SK-N-DZ (cell line): ENCODE measurements around the gene TIAL1.
"Not testable (repeated sequence)": the region's sequence is repeated elsewhere in the genome, so short reads cannot be mapped to it uniquely, and the experiment has no call there.

Source experiments
- DNase-seq: peaks from one replicate; pipeline ENCODE4 v3.0.0-alpha.2; 2015; ENCODE audit warnings: low spot score

Gene TIAL1

GRCh38 chr10:119550827-119551226 lies 45.9 kb downstream of the TIAL1 start:
- no peak for DNase-seq

- no peak for DNase-seq
Measured at GRCh38 chr10:119549247-119549999, 47.3 kb downstream of the TIAL1 start.

- no peak for DNase-seq
Measured at GRCh38 chr10:119546009-119546408, 50.8 kb downstream of the TIAL1 start.

- DNase-seq: no peak
Measured at GRCh38 chr10:119545310-119545709, 51.5 kb downstream of the TIAL1 start.

DNA sequence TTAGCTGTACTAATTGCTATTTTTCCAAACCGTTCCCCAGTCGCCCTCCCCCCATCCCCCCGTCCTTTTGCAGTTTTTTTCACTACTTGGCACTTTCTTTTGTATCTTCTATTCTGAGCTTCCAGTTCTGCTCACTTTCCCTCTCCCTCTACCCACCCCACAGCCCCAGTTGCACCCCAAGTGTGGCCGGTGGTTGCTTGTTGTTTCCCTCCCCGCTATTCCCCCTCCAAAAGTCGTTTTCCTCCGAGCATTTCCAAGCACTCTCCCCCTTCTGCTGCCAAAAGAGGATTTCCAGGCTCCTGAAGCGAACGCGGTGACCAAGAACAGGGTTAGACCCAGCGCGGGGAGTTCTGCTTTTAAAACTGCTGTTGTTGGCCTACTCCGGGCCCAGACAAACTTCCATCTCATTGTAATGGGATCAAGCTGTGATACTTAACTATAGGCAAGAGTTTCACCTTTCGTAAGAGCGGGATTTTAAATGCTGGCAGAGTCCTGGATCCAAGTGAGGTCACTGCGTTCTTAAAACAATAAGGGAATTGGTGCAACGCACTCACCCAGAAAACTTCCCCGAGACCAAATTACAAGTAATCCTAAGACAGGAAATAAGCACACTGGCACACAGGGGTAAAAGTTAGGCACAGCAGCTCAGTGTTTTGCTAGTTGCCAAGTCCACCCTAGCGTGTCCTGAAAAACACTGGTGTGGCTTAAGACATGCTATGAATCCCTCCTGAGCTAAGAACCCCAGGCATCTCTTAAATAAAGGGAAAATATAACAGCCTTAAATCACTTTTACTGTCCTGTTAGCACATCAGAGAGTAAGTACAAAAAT lies 52.7 kb downstream of the TIAL1 start:
- no peak for DNase-seq

DNA sequence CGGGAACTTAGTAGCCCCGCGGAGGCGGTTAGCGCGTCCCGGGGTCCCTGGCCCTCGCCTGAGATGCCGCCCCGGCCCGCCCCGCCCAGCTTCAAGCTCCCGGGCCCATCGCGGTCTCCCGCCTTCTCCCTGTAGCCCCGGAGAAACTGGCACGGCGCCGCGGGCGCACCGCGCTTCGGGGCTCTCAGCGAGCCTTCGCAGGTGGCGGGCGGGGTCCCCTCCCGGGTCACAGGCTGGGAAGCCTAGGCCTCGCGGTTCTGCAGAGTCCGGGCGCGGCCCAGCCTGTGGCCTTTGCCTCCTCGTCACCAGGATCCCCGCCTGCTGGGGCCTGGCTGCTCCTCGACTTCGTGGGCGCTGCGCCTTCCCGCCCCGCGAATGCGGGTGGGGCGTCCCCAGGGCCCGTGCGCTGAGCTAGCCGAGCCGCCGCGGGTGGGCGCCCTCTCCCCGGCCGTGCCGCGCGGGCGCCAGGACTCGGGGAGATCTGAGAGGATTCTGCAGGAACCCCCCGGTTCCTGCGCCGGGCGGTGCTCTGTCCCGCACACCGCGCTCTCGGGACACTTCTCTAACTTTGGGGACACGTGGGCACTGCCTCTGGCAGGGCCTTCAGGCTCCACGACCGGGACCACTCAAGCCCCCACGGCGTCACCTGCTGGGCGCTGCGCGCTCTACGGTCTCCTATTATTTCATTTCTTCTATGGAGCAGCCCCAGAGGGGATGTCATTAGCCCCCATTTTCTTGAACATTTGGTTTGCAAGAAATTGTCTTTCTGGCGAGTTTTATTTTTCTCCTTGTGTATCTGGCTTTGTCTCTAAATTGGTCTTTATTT lies 53.6 kb downstream of the TIAL1 start:
- DNase-seq: peak; percentile 67

DNA sequence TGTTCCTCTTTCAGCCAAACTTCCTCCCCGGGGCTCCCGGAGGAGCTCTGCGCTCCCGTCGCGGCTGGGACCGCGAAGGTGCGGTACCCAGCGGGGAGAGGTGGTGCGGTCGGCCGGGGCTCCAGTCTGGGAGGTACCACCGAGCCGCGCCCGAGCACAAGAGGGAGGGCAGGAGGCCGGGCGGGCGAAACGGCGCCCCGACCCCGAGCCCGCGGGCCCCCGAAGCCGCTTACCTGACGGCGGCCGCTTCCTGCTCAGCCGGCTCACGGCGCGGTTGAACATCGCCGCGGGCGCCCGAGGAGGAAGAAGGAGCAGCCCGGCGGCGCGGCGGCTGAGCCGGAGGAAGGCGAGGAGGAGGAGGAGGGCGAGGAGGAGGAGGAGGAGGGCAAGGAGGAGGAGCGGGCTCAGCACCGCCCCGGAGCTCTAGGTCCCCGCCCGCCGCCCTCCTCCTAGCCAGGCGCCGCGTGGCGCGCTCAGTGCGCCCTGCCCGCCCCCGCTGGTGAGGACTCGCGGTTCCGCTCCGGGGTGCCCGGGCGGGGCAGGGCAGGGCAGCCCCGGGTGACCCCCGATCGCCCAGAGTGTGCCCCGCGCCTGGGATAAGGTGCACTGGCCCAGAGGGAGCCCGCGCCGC lies 54.3 kb downstream of the TIAL1 start, which contains the start of gene RGS10:
Gene RGS10, minus strand, starts transcription at position 363 of the 631 bp plus-strand sequence. Its CDS starts 81 bp downstream, at position 282.
- DNase-seq: peak; percentile 72

GRCh38 chr10:119541459-119542356 lies 55.1 kb downstream of the TIAL1 start:
- no peak for DNase-seq

DNA sequence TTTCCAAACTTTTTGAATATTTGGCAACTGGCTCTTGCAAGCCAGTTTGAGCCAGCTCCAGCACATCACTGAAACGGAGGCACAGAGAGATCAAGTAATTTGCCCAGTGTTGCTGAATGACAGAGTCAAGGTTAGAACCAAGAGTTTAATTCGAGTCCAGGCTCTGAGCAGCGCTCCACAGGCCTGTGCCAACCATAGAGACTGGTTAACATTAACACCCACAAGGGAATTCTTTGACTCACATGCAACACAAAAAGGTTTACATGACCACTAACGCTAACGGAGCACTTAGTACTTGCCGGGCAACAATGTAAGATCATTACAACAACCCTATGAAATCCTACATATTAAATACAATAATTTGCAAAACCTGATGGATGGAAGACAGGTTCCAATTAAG lies 55.7 kb downstream of the TIAL1 start:
- no peak for DNase-seq

GRCh38 chr10:119540038-119540437 lies 56.7 kb downstream of the TIAL1 start:
- DNase-seq: no peak

- DNase-seq: no peak
Measured at GRCh38 chr10:119539359-119539825, 57.4 kb downstream of the TIAL1 start.

DNA sequence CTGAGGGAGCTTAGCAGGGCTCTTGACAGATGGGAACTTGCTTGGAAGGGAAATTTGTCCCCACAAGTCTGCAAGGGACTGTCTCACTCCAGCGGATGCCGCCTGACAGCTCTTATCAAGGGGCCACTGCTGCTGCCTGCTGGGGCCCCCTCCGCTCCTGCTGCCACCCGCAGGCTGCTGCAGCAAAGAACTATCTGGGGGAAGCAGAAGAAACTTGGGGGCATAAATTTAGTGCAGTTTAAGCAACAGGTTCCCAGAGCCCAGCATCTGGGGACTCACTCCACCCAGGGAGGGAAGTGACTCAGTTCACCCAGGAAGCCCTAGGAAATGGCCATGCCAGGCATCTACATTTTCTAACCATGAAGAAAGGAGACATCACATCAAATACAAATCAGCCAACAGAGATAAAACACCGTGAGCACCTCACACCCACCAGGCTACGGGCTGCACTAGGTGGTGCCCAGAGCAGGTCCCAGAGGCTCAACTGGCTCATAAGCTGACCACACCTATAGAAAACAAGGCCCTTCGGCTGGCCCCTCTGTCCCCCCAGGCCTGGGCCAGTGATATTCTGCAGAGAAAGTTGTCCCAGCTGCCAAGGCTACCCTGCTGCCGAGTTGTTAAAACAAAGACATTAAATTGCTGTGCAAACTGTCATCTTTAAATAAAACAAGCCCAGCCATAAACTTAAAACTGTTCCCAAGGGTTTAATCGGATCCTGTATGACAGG lies 58.0 kb downstream of the TIAL1 start:
- no peak for DNase-seq

DNA sequence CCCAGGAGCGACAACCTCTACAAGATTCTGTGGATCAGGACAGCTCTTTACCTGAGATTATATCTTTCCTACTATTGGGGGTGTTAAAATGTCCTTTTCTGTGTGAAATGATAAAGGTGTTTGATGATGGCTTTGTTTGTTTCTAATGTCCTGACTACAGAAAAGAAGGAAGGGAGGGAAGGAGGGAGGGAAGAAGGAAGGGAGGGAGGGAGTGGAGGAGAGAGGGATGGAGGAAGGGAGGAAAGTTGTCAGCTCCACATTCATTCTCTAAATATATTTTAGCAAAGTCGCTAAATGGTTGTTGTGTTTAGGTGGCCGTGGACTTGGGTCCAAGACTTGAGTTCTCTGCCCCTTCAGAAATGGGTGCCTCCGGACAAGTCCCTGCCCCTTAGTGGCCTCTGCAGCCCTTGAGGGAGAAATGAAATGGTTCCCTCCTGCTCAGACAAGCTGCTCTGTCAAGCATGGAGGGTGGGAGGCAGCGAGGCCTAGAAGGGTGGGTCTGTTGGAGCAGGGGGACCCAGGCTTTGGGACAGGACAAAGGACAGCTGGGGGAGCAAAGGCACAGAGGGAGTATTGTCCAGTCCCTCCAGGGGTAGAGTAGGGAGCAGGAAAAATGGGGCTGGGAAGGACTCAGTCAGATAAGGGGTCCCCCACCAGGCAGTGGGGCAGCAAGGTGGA lies 58.7 kb downstream of the TIAL1 start:
- no peak for DNase-seq

- DNase-seq: no peak
Measured at GRCh38 chr10:119536508-119537025, 60.2 kb downstream of the TIAL1 start.

GRCh38 chr10:119535837-119536507 lies 60.8 kb downstream of the TIAL1 start:
- no peak for DNase-seq

DNA sequence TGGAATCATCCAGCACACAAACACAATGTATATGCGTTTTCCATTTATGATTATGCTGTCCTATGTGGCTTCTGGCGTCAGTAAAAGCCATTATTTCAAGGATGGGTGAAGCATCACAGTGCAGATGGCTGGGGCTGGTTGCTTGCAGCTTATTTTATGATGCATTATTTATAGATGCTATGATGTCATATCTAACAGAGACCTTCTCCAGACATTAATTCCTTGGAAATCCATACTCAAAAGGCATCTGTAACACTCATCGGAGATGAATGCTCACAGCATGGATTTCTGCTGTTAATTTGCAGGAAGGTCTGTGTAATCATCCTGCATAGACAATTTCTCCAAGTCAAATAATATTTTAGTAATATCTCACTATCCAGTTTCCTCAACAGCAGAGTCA lies 61.5 kb downstream of the TIAL1 start:
- DNase-seq: no peak

DNA sequence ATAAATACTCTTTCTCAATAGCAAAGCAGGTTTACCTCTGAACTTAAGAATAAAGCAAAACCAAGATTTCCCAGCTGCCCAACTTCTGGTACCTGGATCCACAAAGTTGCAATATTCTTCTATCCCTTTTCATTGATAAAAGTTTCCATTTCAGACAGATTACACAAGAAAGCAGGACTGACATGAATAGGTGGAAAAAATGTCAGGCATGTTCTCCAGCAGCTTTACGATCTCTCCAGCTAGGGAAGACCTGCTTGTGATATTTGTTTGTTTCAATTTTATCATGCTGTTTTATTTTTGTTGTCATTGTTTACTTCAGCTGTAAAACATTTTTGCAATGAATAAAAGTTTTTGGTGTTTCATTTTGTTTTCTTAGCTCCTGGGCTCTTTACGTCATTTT lies 63.3 kb downstream of the TIAL1 start:
- DNase-seq: no peak

- not testable (repeated sequence) for DNase-seq
Measured at GRCh38 chr10:119532791-119533190, 64.0 kb downstream of the TIAL1 start.
